ENCODE measurements around the gene URI1.

- TF ChIP-seq FOXM1 (IDR thresholded peaks at IDR 0.05; ENCODE audit: borderline replicate concordance) (no peak), ELF4 (IDR thresholded peaks at IDR 0.05) (no peak), FOXA1 (IDR thresholded peaks at IDR 0.05) (no peak), BHLHE40 (IDR thresholded peaks at IDR 0.05; ENCODE audit: borderline replicate concordance) (no peak), PKNOX1 (IDR thresholded peaks at IDR 0.05) (no peak), SP1 (IDR thresholded peaks at IDR 0.05) (no peak), SUZ12 (IDR thresholded peaks at IDR 0.05) (no peak), FOXK2 (IDR thresholded peaks at IDR 0.05) (no peak), ARNT (IDR thresholded peaks at IDR 0.05) (no peak), LEF1 (IDR thresholded peaks at IDR 0.05; ENCODE audit: borderline replicate concordance) (no peak)
These were observed 123.9 kb downstream of the URI1 start for GRCh38 chr19:30065680-30066606.

Data from HEK293T (cell line).